Loucy (cell line): ENCODE measurements around the gene STEAP4.

ENCODE experiments used
- H2AFZ ChIP-seq: fragments of 200-600 bp; sonication (generic); 2 replicates; pipeline ENCODE4 v1.6.0; 2016; ENCODE audit warnings: antibody characterized with exemption, mild to moderate bottlenecking, low read length, moderate library complexity
- H3F3A ChIP-seq: fragments of 200-600 bp; 2 replicates; pipeline ENCODE4 v1.6.0; 2016; ENCODE audit warnings: antibody characterized with exemption, low read depth, mild to moderate bottlenecking
- H3K27me3 ChIP-seq: fragments of 200-600 bp; sonication (generic); 2 replicates; pipeline ENCODE4 v1.6.1; 2014; ENCODE audit warnings: low read length, mild to moderate bottlenecking; ENCODE audit not compliant: insufficient read depth, poor library complexity, severe bottlenecking
- H3K36me3 ChIP-seq: fragments of 200-600 bp; sonication (generic); 2 replicates; pipeline ENCODE4 v1.6.1; 2016; ENCODE audit warnings: low read length; ENCODE audit not compliant: insufficient read depth
- H3K4me1 ChIP-seq: fragments of 200-600 bp; sonication (generic); 2 replicates; pipeline ENCODE4 v1.5.1; 2014; ENCODE audit warnings: low read length, mild to moderate bottlenecking; ENCODE audit not compliant: insufficient read depth, poor library complexity, severe bottlenecking
- H3K4me2 ChIP-seq: fragments of 200-600 bp; sonication (generic); 2 replicates; pipeline ENCODE4 v1.6.0; 2014; ENCODE audit warnings: antibody characterized with exemption, low read length, low read depth, mild to moderate bottlenecking; ENCODE audit not compliant: poor library complexity, severe bottlenecking
- H3K4me3 ChIP-seq: fragments of 200-600 bp; sonication (generic); 2 replicates; pipeline ENCODE4 v1.5.1; 2014; ENCODE audit warnings: low read length, mild to moderate bottlenecking, mixed read lengths; ENCODE audit not compliant: poor library complexity, severe bottlenecking
- H3K79me2 ChIP-seq: fragments of 200-600 bp; sonication (generic); 2 replicates; pipeline ENCODE4 v1.6.1; 2014; ENCODE audit warnings: low read length; ENCODE audit not compliant: insufficient read depth
- H3K9ac ChIP-seq: fragments of 200-600 bp; sonication (generic); 2 replicates; pipeline ENCODE4 v1.6.0; 2014; ENCODE audit warnings: mild to moderate bottlenecking, low read depth, low read length, moderate library complexity; ENCODE audit not compliant: poor library complexity, severe bottlenecking
- H3K9me2 ChIP-seq: fragments of 200-600 bp; sonication (generic); replicated peaks from 2 replicates; pipeline ENCODE4 v1.6.1; 2016; ENCODE audit warnings: low read depth, low read length, mixed read lengths
- H3K9me3 ChIP-seq: fragments of 200-600 bp; sonication (generic); 2 replicates; pipeline ENCODE4 v1.6.1; 2014; ENCODE audit warnings: mild to moderate bottlenecking, antibody characterized with exemption, low read length, low read depth; ENCODE audit not compliant: insufficient read depth
- H4K20me1 ChIP-seq: fragments of 200-600 bp; sonication (generic); 2 replicates; pipeline ENCODE4 v1.6.0; 2014; ENCODE audit warnings: antibody characterized with exemption, low read length, mild to moderate bottlenecking; ENCODE audit not compliant: insufficient read depth, poor library complexity, severe bottlenecking
- EZH2phosphoT487 ChIP-seq: fragments of 200-600 bp; IDR thresholded peaks from 2 replicates; pipeline ENCODE4 v1.6.1; 2018; ENCODE audit warnings: antibody characterized with exemption, mild to moderate bottlenecking, moderate library complexity, borderline replicate concordance
- TF ChIP-seq, protein P1 (sequence below): fragments of 200-600 bp; sonication (generic); conservative IDR thresholded peaks from 2 replicates; pipeline ENCODE4 v1.5.1; 2014; ENCODE audit warnings: mild to moderate bottlenecking, antibody characterized with exemption, low read length

The STEAP4 gene

DNA sequence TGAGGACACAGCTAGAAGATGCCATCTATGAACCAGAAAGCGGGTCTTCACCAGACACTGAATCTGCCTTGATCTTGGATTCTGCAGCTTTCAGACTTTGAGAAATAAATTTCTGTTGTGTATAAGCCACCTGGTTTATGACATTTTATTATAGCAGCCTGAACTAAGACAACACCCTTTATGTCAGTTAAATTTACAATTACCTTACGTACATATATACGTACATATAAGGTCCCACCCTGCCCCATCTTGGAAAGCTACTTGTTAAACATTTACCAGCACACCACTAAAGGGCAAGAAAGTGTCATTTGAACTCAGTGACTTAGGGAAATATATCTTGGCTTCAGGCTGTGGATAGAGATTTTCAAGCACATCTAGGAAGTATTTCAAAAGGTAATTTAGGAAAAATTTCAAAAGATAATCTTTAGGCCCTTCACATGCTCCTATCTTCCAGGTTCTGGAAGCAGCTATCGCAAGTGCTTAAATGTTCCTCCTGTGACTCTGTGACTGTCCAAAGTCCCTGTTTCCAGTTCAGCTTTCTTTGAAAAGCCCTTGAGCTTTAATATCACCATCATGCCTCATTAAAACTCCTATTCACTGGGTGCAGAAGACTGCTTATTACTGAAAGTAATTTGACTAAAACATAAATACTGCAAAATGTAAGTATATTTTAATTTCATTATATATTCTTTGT, 77.2 kb downstream of the STEAP4 start:
- Histone ChIP-seq H3K4me1 (no peaks in the 10 kb centered on the region), H3F3A (no peaks in the 10 kb centered on the region), H4K20me1 (no peaks in the 10 kb centered on the region), H3K4me2 (no peak overlapping the region), H3K9me2 (no peaks in the 10 kb centered on the region), H3K4me3 (no peak overlapping the region), H3K27me3 (no peaks in the 10 kb centered on the region), H3K36me3 (no peaks in the 10 kb centered on the region), H2AFZ (no peak overlapping the region), H3K9ac (no peak overlapping the region), H3K79me2 (no peaks in the 10 kb centered on the region), H3K9me3 (no peaks in the 10 kb centered on the region)
- TF ChIP-seq, protein P1, sequence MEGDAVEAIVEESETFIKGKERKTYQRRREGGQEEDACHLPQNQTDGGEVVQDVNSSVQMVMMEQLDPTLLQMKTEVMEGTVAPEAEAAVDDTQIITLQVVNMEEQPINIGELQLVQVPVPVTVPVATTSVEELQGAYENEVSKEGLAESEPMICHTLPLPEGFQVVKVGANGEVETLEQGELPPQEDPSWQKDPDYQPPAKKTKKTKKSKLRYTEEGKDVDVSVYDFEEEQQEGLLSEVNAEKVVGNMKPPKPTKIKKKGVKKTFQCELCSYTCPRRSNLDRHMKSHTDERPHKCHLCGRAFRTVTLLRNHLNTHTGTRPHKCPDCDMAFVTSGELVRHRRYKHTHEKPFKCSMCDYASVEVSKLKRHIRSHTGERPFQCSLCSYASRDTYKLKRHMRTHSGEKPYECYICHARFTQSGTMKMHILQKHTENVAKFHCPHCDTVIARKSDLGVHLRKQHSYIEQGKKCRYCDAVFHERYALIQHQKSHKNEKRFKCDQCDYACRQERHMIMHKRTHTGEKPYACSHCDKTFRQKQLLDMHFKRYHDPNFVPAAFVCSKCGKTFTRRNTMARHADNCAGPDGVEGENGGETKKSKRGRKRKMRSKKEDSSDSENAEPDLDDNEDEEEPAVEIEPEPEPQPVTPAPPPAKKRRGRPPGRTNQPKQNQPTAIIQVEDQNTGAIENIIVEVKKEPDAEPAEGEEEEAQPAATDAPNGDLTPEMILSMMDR = no peak
- TF ChIP-seq EZH2phosphoT487 = no peak

DNA sequence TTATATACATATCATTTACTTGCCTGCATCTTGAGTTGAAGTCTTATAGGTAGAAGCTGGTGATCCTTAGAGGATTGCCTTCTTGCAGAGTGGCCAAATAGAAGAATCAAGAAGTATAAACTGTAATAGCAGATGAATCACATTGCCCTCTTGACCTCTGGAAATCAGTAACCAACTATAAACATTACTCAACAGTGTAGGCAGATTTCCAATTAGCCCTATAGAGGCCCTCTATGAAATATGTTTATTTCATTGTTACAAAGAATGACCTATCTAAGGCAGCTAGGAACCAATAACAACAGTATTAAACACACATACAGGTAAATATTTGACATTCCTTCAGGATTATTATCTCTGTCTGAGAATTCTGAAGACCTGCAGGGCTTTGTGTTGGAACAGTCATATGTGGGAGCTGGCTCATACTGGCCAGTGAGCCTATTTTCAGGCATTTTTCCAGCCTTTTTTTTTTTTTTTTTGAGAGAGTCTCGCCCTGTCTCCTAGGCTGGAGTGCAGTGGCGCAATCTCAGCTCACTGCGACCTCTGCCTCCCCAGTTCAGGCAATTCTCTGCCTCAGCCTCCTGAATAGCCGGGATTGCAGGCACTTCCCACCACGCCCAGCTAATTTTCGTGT, 79.7 kb downstream of the STEAP4 start:
- no peaks in the 10 kb centered on the region for H3K9me3 ChIP-seq
- no peaks in the 10 kb centered on the region for H3K79me2 ChIP-seq
- H3K36me3 ChIP-seq = no peaks in the 10 kb centered on the region
- H3K4me3 ChIP-seq = no peak overlapping the region
- no peaks in the 10 kb centered on the region for H4K20me1 ChIP-seq
- no peak overlapping the region for H3K4me2 ChIP-seq
- no peaks in the 10 kb centered on the region for H3K4me1 ChIP-seq
- H3K9me2 ChIP-seq = no peaks in the 10 kb centered on the region
- no peaks in the 10 kb centered on the region for H3F3A ChIP-seq
- H3K27me3 ChIP-seq = no peaks in the 10 kb centered on the region
- no peak overlapping the region for H3K9ac ChIP-seq
- no peak overlapping the region for H2AFZ ChIP-seq
- TF ChIP-seq, protein P1 = no peak
- TF ChIP-seq EZH2phosphoT487 = no peak

- H3K4me2 ChIP-seq = no peak overlapping the region
- H2AFZ ChIP-seq = no peak overlapping the region
- no peak for TF ChIP-seq EZH2phosphoT487
- TF ChIP-seq, protein P1 = no peak
Measured at GRCh38 chr7:88226201-88226600, 80.5 kb downstream of the STEAP4 start.

More at GRCh38 chr7:88226201-88226600, 80.5 kb downstream of the STEAP4 start:
- Histone ChIP-seq H3K9me2 (no peaks in the 10 kb centered on the region), H3K4me1 (peaks cover 1% of the 10 kb centered on the region), H3K36me3 (no peaks in the 10 kb centered on the region), H4K20me1 (no peaks in the 10 kb centered on the region), H3K27me3 (no peaks in the 10 kb centered on the region), H3K4me3 (no peak overlapping the region), H3K9ac (no peak overlapping the region), H3K79me2 (no peaks in the 10 kb centered on the region), H3F3A (no peaks in the 10 kb centered on the region), H3K9me3 (no peaks in the 10 kb centered on the region)
